Testis (tissue), 3 donors: ENCODE data around the gene CBFA2T3. TPM values are rescaled to one million over a fixed set of nuclear protein-coding genes. Genes with fewer than 3 reads are reported as not detected.

Experiments used
- DNase-seq: peaks from one replicate; pipeline ENCODE4 v3.0.0-alpha.2; 2019
- H3K27ac ChIP-seq, 2 donors: fragments of 200-600 bp; sonication (generic); one replicate each; pipeline ENCODE4 v1.5.1; 2019
- H3K27me3 ChIP-seq: fragments of 200-600 bp; sonication (generic); one replicate; pipeline ENCODE4 v1.5.1; 2019
- H3K36me3 ChIP-seq: fragments of 200-600 bp; sonication (generic); one replicate; pipeline ENCODE4 v1.5.1; 2017; ENCODE audit warnings: low read depth; ENCODE audit errors: missing control alignments
- H3K4me1 ChIP-seq: fragments of 200-600 bp; sonication (generic); one replicate; pipeline ENCODE4 v1.5.1; 2019
- H3K4me3 ChIP-seq, 2 donors: fragments of 200-600 bp; sonication (generic); one replicate each; pipeline ENCODE4 v1.5.1; 2017 to 2019
- H3K9me3 ChIP-seq: fragments of 200-600 bp; sonication (generic); one replicate; pipeline ENCODE4 v1.5.1; 2017
- POLR2A ChIP-seq: fragments of 450-650 bp; IDR thresholded peaks from one replicate; pipeline ENCODE4 v1.6.1; 2017; ENCODE audit warnings: antibody characterized with exemption, mild to moderate bottlenecking, moderate library complexity
- WGBS, 2 donors: methylation state at CpG; one replicate each; pipeline ENCODE4 v1.1.5; 2018; 5-methylcytosine and 5-hydroxymethylcytosine counted together
- intact Hi-C: fragments of 100-400 bp; cut with DNase I; formaldehyde crosslinking; loops from one replicate; pipeline ENCODE4 v1.15.1; 2023; ENCODE audit warnings: low total_unique reads
- polyA plus RNA-seq: library from polyadenylated mRNA; stranded (reverse); fragments of 350-450 nt; fragmentation: Illumina TruSeq; extraction: RNeasy Lipid Tissue Mini Kit (QIAGEN cat#74804); gene quantifications from one replicate; pipeline ENCODE4 v1.2.3, GENCODE V29; 2014; ENCODE audit warnings: low read depth, low replicate concordance; ENCODE audit not compliant: insufficient read depth
- total RNA-seq, 2 donors: library from RNA; depleted of rRNA; stranded (reverse); fragments of >200 nt; gene quantifications; one replicate each; pipeline ENCODE4 v1.2.3, GENCODE V29; 2016
- TF ChIP-seq, protein P1 (sequence below), 3 experiments: fragments of 450-650 bp in 2 of 3; fragments of 200-600 bp in 1 of 3; sonication (generic) in 1 of 3; IDR thresholded peaks; one replicate each; pipeline ENCODE4 v1.5.1; 2016 to 2019; ENCODE audit warnings: antibody characterized with exemption in 3 of 3, mild to moderate bottlenecking in 2 of 3, moderate library complexity in 1 of 3

The CBFA2T3 gene
- total and polyA plus RNA-seq, 3 donors from 2014 or later = 7.1 to 11.9 (median 9.2) TPM

DNA sequence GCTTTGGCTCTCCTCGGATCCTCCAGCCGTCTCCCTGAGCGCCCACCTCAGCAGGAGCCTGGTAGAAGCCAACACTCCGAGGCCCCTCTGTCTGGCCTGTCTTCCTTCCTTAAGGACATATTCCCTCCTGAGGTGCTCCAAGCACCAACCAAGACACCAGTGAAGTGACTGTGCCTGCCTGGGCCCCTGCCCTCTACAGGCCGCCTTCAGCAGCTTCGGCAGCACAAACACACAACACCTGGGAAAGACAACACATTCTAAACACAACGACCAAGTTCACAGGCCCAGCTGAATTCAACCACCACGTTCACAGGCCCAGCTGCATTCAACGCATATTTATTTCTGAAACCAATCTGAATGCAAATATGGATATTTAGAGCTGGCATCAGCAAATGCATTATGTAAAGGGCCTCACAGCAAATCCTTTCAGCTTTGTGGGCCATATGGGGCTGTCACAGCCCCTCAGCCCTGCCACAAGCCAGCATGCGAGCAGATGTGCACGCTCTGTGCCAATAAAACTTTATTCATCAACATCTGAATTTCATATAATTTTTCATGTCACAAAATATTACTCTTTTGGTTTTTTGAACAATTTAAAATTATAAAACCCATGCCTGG is 132.5 kb downstream of the CBFA2T3 start:
- Histone ChIP-seq H3K4me3 (no peak overlapping the region), H3K9me3 (no peaks in the 10 kb centered on the region), H3K36me3 (no peaks in the 10 kb centered on the region), H3K4me1 (no peaks in the 10 kb centered on the region), H3K27ac (no peak overlapping the region), H3K27me3 (no peaks in the 10 kb centered on the region)
- DNase-seq = no peak
- WGBS, 2 donors = 73 to 78% methylated on average over 10 to 11 of the region's 11 CpGs
- intact Hi-C loops = no loop called here
- TF ChIP-seq, protein P1, sequence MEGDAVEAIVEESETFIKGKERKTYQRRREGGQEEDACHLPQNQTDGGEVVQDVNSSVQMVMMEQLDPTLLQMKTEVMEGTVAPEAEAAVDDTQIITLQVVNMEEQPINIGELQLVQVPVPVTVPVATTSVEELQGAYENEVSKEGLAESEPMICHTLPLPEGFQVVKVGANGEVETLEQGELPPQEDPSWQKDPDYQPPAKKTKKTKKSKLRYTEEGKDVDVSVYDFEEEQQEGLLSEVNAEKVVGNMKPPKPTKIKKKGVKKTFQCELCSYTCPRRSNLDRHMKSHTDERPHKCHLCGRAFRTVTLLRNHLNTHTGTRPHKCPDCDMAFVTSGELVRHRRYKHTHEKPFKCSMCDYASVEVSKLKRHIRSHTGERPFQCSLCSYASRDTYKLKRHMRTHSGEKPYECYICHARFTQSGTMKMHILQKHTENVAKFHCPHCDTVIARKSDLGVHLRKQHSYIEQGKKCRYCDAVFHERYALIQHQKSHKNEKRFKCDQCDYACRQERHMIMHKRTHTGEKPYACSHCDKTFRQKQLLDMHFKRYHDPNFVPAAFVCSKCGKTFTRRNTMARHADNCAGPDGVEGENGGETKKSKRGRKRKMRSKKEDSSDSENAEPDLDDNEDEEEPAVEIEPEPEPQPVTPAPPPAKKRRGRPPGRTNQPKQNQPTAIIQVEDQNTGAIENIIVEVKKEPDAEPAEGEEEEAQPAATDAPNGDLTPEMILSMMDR (IDR thresholded peaks at IDR 0.05) = no peak

DNA sequence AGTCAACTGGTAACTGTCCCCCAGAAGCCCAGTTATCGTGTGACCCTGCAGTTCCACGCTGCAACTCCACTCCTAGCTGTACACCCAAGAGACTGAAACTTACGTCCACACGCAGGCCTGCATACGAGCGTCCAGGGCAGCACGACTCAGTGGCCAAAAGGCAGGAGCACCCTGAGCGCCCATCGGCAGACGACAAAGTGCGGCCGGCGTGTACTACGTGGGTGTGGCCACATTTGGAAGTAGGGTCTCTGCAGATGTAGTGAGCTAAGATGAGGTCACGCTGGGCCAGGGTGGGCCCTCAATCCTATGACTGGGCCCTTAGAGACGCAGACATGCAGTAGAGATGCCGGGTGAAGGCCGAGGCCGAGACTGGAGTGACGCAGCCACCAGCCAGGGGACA is 133.8 kb downstream of the CBFA2T3 start:
- no peak for DNase-seq
- 92% methylated on average over 20 of the region's 20 CpGs for WGBS, 2 donors
- Histone ChIP-seq H3K4me3 (no peak overlapping the region), H3K27me3 (no peaks in the 10 kb centered on the region), H3K27ac (no peak overlapping the region), H3K4me1 (no peaks in the 10 kb centered on the region), H3K9me3 (no peaks in the 10 kb centered on the region), H3K36me3 (no peaks in the 10 kb centered on the region)
- intact Hi-C loops = no loop called here
- no peak for TF ChIP-seq POLR2A
- TF ChIP-seq, protein P1 (IDR thresholded peaks at IDR 0.05) = no peak

DNA sequence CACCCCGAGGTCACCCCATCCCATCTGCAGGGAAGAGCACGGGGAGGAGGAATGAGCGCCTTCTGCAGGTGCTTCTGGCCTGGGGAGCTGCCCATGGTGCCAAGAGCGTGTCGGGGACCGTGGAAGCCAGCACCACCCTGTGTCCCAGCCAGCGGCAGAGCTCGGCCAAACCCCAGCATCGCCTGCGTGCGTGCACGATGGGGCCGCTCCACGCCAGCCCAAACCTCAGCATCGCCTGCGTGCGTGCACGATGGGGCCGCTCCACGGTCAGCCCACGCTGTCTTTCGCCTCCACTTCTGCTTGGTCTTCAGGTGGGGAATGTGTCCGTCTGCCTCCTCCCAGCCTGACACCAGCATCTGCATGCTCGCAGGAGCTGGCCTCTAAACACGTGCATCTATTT is 134.2 kb downstream of the CBFA2T3 start:
- intact Hi-C loops = no loop called here
- TF ChIP-seq, protein P1 (IDR thresholded peaks at IDR 0.05) = no peak
- TF ChIP-seq POLR2A = no peak
- Histone ChIP-seq H3K4me1 (no peaks in the 10 kb centered on the region), H3K27ac (no peak overlapping the region), H3K9me3 (no peaks in the 10 kb centered on the region), H3K4me3 (no peak overlapping the region), H3K36me3 (no peaks in the 10 kb centered on the region), H3K27me3 (no peaks in the 10 kb centered on the region)
- 95 to 99% methylated on average over 14 to 25 of the region's 25 CpGs for WGBS, 2 donors
- no peak for DNase-seq

DNA sequence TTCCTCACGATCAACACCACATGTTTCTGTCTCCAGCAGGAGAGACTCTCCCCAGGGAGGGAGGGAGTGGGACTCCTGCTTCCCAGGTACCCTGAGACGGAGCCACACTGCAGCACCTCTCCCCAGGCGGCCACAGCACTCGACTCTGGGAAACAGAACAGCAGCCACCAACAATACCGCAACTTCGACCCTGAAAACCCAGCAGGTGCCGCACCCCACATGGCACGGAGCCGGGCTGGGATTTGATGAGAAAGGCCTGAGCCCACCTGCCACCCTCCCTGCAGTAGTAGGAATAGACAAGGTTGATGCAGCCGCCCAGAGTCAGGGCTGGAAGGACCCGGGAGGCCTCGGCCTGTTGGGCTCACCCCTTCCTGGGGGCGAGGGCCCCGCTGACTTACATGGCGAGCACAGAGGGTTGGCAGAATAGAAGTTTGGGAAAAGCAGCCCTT is 134.7 kb downstream of the CBFA2T3 start:
- TF ChIP-seq, protein P1 (IDR thresholded peaks at IDR 0.05) = no peak
- no peak for TF ChIP-seq POLR2A
- intact Hi-C loops = no loop called here
- DNase-seq = no peak
- Histone ChIP-seq H3K4me3 (no peak overlapping the region), H3K27ac (no peak overlapping the region), H3K36me3 (no peaks in the 10 kb centered on the region), H3K4me1 (no peaks in the 10 kb centered on the region), H3K27me3 (no peaks in the 10 kb centered on the region), H3K9me3 (no peaks in the 10 kb centered on the region)
- WGBS, 2 donors = 85 to 87% methylated on average over 11 to 15 of the region's 15 CpGs
